Testis (tissue), 3 donors: ENCODE results near the gene CCNK. TPM values are rescaled to one million over a fixed set of nuclear protein-coding genes. Genes with fewer than 3 reads are reported as not detected.

Experiments used
- DNase-seq: peaks from one replicate; pipeline ENCODE4 v3.0.0-alpha.2; 2019
- H3K27ac ChIP-seq, 2 donors: fragments of 200-600 bp; sonication (generic); one replicate each; pipeline ENCODE4 v1.5.1; 2019
- H3K27me3 ChIP-seq: fragments of 200-600 bp; sonication (generic); one replicate; pipeline ENCODE4 v1.5.1; 2019
- H3K36me3 ChIP-seq: fragments of 200-600 bp; sonication (generic); one replicate; pipeline ENCODE4 v1.5.1; 2017; ENCODE audit warnings: low read depth; ENCODE audit errors: missing control alignments
- H3K4me1 ChIP-seq: fragments of 200-600 bp; sonication (generic); one replicate; pipeline ENCODE4 v1.5.1; 2019
- H3K4me3 ChIP-seq, 2 donors: fragments of 200-600 bp; sonication (generic); one replicate each; pipeline ENCODE4 v1.5.1; 2017 to 2019
- H3K9me3 ChIP-seq: fragments of 200-600 bp; sonication (generic); one replicate; pipeline ENCODE4 v1.5.1; 2017
- CTCF ChIP-seq, 3 experiments: fragments of 450-650 bp in 2 of 3; fragments of 200-600 bp in 1 of 3; sonication (generic) in 1 of 3; IDR thresholded peaks; one replicate each; pipeline ENCODE4 v1.5.1; 2016 to 2019; ENCODE audit warnings: antibody characterized with exemption in 3 of 3, mild to moderate bottlenecking in 2 of 3, moderate library complexity in 1 of 3
- POLR2A ChIP-seq: fragments of 450-650 bp; IDR thresholded peaks from one replicate; pipeline ENCODE4 v1.6.1; 2017; ENCODE audit warnings: antibody characterized with exemption, mild to moderate bottlenecking, moderate library complexity
- whole genome bisulfite sequencing, 2 donors: methylation state at CpG; one replicate each; pipeline ENCODE4 v1.1.5; 2018; 5-methylcytosine and 5-hydroxymethylcytosine counted together
- intact Hi-C: fragments of 100-400 bp; cut with DNase I; formaldehyde crosslinking; loops from one replicate; pipeline ENCODE4 v1.15.1; 2023; ENCODE audit warnings: low total_unique reads
- polyA plus RNA-seq: library from polyadenylated mRNA; stranded (reverse); fragments of 350-450 nt; fragmentation: Illumina TruSeq; extraction: RNeasy Lipid Tissue Mini Kit (QIAGEN cat#74804); gene quantifications from one replicate; pipeline ENCODE4 v1.2.3, GENCODE V29; 2014; ENCODE audit warnings: low read depth, low replicate concordance; ENCODE audit not compliant: insufficient read depth
- total RNA-seq, 2 donors: library from RNA; depleted of rRNA; stranded (reverse); fragments of >200 nt; gene quantifications; one replicate each; pipeline ENCODE4 v1.2.3, GENCODE V29; 2016

Gene CCNK
- total and polyA plus RNA-seq, 3 donors from 2014 or later: 69.1 to 134 (median 73.1) TPM

GRCh38 chr14:99462210-99462609 is 19.0 kb upstream of the CCNK start:
- Histone ChIP-seq H3K27ac (no peak overlapping the region), H3K36me3 (no peaks in the 10 kb centered on the region), H3K4me1 (no peaks in the 10 kb centered on the region), H3K27me3 (no peaks in the 10 kb centered on the region), H3K9me3 (no peaks in the 10 kb centered on the region), H3K4me3 (no peak overlapping the region)
- TF ChIP-seq CTCF (IDR thresholded peaks at IDR 0.05) (no peak), POLR2A (no peak)
- intact Hi-C loops: no loop called here
- 67 to 80% methylated on average over 6 of the region's 6 CpGs for WGBS, 2 donors
- no peak for DNase-seq

- no peak overlapping the region for H3K27ac ChIP-seq
- H3K36me3 ChIP-seq: no peaks in the 10 kb centered on the region
- no peaks in the 10 kb centered on the region for H3K4me1 ChIP-seq
- H3K27me3 ChIP-seq: no peaks in the 10 kb centered on the region
- WGBS, 2 donors: 87 to 91% methylated on average over 4 of the region's 4 CpGs
- DNase-seq: no peak
- H3K9me3 ChIP-seq: no peaks in the 10 kb centered on the region
- H3K4me3 ChIP-seq: no peak overlapping the region
- intact Hi-C loops: no loop called here
- TF ChIP-seq CTCF (IDR thresholded peaks at IDR 0.05) (no peak), POLR2A (no peak)
These were observed 17.2 kb upstream of the CCNK start for GRCh38 chr14:99463974-99464373.

- intact Hi-C loops: no loop called here
- Histone ChIP-seq H3K9me3 (no peaks in the 10 kb centered on the region), H3K27me3 (no peaks in the 10 kb centered on the region), H3K4me3 (no peak overlapping the region), H3K27ac (no peak overlapping the region), H3K36me3 (no peaks in the 10 kb centered on the region), H3K4me1 (no peaks in the 10 kb centered on the region)
- DNase-seq: no peak
- TF ChIP-seq CTCF (IDR thresholded peaks at IDR 0.05): no peak
- TF ChIP-seq POLR2A: no peak
- 73 to 82% methylated on average over 9 of the region's 9 CpGs for WGBS, 2 donors
These were observed 15.9 kb upstream of the CCNK start for GRCh38 chr14:99465288-99465687.

DNA sequence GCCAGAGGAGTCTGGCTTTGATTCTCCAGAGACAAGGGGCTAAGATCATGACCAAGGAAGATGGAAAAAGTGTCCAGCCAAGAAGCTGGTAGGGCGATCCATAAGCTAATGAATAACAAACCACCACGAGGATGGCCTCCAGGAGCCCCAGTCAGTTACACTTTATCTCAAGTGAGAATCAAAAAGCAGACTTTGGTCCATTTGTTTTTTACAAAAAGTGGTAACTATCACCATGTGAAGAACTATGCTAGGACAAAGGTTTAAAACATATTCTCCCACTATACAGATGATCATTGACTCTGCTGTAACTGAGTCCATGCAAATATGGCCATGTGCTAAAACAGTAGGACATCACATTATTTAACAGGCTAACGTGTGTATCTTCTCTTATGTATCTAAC is 14.5 kb upstream of the CCNK start:
- Histone ChIP-seq H3K4me1 (no peaks in the 10 kb centered on the region), H3K27me3 (no peaks in the 10 kb centered on the region), H3K36me3 (no peaks in the 10 kb centered on the region), H3K9me3 (no peaks in the 10 kb centered on the region), H3K4me3 (no peak overlapping the region), H3K27ac (no peak overlapping the region)
- intact Hi-C loops: no loop called here
- 82 to 85% methylated on average over 3 of the region's 3 CpGs for WGBS, 2 donors
- DNase-seq: no peak
- TF ChIP-seq POLR2A (no peak), CTCF (IDR thresholded peaks at IDR 0.05) (no peak)

DNA sequence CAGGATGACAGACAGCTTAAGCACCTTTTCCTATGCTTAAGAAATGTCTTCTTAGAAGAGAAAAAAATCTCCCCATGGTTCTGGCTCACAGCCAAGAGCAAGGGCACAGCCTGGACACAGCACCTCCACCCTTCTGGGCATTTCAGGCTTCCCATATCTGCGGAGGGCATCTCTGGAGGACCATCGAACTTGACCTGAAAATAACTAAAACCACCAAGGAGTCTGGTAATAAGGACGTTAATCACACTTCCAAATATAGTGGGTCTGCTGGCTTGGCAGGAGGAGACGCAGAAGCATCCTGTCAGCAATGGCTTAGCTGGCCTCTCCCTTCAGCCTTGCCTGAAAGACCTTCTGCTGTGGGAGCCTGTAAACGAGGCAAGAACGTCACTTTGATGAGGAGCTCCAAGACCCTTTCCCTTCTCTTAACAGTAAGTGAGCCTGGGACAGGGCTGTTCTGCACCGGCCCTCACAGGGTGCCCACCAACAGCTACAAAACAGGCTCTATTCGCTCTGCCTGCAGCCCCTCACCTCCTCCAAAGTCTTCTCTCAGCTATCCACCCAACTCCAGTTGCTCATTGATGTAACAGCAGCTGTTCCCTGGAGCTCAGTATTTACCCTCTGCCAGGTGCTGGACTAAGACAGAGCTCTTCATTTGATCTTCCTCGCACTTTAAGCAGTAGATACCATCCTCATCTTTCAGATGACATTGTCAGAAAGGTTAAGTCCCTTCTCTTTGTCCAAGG is 13.7 kb upstream of the CCNK start:
- H3K9me3 ChIP-seq: no peaks in the 10 kb centered on the region
- H3K27ac ChIP-seq: no peak overlapping the region
- no peaks in the 10 kb centered on the region for H3K27me3 ChIP-seq
- TF ChIP-seq CTCF (IDR thresholded peaks at IDR 0.05) (no peak), POLR2A (no peak)
- no peak overlapping the region for H3K4me3 ChIP-seq
- no peaks in the 10 kb centered on the region for H3K36me3 ChIP-seq
- WGBS, 2 donors: 58 to 67% methylated on average over 9 of the region's 9 CpGs
- no peaks in the 10 kb centered on the region for H3K4me1 ChIP-seq
- DNase-seq: no peak
- intact Hi-C loops: no loop called here
